T-helper 1 cell treated with Interleukin-12 subunit alpha and Interleukin-12 subunit beta and Interleukin-4 antibody, amounts not matched to agents 30 ng/mL and 1 ng/mL, for 36 hours (primary cell): ENCODE results near the gene HOXA4. TPM values are rescaled to one million over a fixed set of nuclear protein-coding genes. Genes with fewer than 3 reads are reported as not detected.

ENCODE experiments used
- total RNA-seq: library from RNA; stranded (reverse); gene quantifications from 2 replicates; pipeline ENCODE4 v1.2.3, GENCODE V29; 2022

HOXA4 gene
- total RNA-seq, 1 donor from 2014 or later: 0.22 TPM

Other genes with a start within 250 kb of the HOXA4 start
- gene HOXA1, start 34.8 kb downstream of the HOXA4 start, total RNA-seq: 0.22 and 0.41 TPM in 2 replicates
- gene HOXA2, start 28.1 kb downstream of the HOXA4 start, total RNA-seq: not detected in 2 replicates
- not detected in 2 replicates for gene HOXA5, start 12.9 kb upstream of the HOXA4 start, total RNA-seq
- not detected in 2 replicates for gene HOXA6, start 17.0 kb upstream of the HOXA4 start, total RNA-seq
- not detected in 2 replicates for gene HOXA3, start 21.8 kb upstream of the HOXA4 start, total RNA-seq
- gene HOXA7, start 25.9 kb upstream of the HOXA4 start, total RNA-seq: not detected in 2 replicates
- gene HOXA9, start 34.8 kb upstream of the HOXA4 start, total RNA-seq: not detected in 2 replicates
- not detected in 2 replicates for gene HOXA10, start 43.6 kb upstream of the HOXA4 start, total RNA-seq
- gene HOXA11, start 54.5 kb upstream of the HOXA4 start, total RNA-seq: not detected in 2 replicates
- gene HOXA13, start 69.3 kb upstream of the HOXA4 start, total RNA-seq: not detected in 2 replicates
- gene EVX1, start 112.0 kb upstream of the HOXA4 start, total RNA-seq: not detected in 2 replicates